Chondrocyte (in vitro differentiated cells): Measurements from ENCODE around the gene STAU1. TPM values are rescaled to one million over a fixed set of nuclear protein-coding genes. Genes with fewer than 3 reads are reported as not detected.

ENCODE experiments used
- DNase-seq: peaks from one replicate; pipeline ENCODE4 v3.0.0; 2021; ENCODE audit warnings: mixed read lengths, low spot score
- H3K27ac Mint-ChIP-seq: one replicate; pipeline ENCODE4 v1.8.0; 2021; ENCODE audit warnings: mild to moderate bottlenecking, moderate library complexity, mixed read lengths; ENCODE audit not compliant: unreplicated experiment
- H3K27me3 Mint-ChIP-seq: 2 replicates; pipeline ENCODE4 v1.8.0; 2021; ENCODE audit warnings: low read depth, mixed read lengths
- H3K36me3 Mint-ChIP-seq: 2 replicates; pipeline ENCODE4 v1.8.0; 2021; ENCODE audit warnings: low read depth, mixed read lengths
- H3K4me1 Mint-ChIP-seq: 2 replicates; pipeline ENCODE4 v1.8.0; 2021; ENCODE audit warnings: low read depth, mild to moderate bottlenecking, mixed read lengths
- H3K4me3 Mint-ChIP-seq: one replicate; pipeline ENCODE4 v1.8.0; 2021; ENCODE audit warnings: mild to moderate bottlenecking, moderate library complexity, mixed read lengths; ENCODE audit not compliant: unreplicated experiment
- H3K9me3 Mint-ChIP-seq: 2 replicates; pipeline ENCODE4 v1.8.0; 2021; ENCODE audit warnings: low read depth, mixed read lengths
- CTCF ChIP-seq: fragments of 200-600 bp; sonication (generic); IDR thresholded peaks from 2 replicates; pipeline ENCODE4 v1.5.0; 2021; ENCODE audit warnings: antibody characterized with exemption, mild to moderate bottlenecking, moderate library complexity
- total RNA-seq: library from RNA; stranded (reverse); gene quantifications from 3 replicates; pipeline ENCODE4 v1.2.1, GENCODE V29; 2021

The STAU1 gene
- total RNA-seq, 1 donor from 2014 or later, result 77.2 TPM

DNA sequence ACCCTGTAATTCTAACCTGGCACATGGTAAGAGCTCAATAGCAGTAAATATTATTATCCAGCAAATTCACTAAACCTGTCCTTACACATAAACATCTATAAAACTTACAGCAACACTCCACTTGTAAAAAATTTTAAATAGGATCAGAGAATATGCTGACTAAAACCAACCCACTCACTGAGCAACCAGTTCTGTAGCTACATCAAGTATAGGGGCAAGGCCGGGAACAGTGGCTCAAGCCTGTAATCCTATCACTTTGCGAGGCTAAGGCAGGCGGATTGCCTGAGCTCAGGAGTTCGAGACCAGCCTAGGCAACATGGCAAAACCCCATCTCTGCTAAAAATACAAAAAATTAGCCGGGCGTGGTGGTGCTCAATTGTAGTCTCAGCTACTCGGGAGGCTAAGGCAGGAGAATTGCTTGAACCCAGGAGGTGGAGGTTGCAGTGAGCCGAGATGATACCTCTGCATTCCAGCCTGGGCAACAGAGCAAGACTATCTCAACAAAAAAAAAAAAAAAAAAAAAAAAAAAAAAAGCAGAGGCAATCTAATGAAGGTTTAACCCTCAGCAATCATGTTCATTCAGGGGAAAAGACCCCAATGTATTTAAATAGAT, 6.8 kb downstream of the STAU1 start:
- Mint-ChIP-seq H3K27ac (no peak overlapping the region), H3K4me1 (peaks cover 50% of the 10 kb centered on the region), H3K9me3 (no peaks in the 10 kb centered on the region), H3K4me3 (no peak overlapping the region), H3K27me3 (no peaks in the 10 kb centered on the region), H3K36me3 (peaks cover 1% of the 10 kb centered on the region)
- DNase-seq, result no peak
- no peak for TF ChIP-seq CTCF

DNA sequence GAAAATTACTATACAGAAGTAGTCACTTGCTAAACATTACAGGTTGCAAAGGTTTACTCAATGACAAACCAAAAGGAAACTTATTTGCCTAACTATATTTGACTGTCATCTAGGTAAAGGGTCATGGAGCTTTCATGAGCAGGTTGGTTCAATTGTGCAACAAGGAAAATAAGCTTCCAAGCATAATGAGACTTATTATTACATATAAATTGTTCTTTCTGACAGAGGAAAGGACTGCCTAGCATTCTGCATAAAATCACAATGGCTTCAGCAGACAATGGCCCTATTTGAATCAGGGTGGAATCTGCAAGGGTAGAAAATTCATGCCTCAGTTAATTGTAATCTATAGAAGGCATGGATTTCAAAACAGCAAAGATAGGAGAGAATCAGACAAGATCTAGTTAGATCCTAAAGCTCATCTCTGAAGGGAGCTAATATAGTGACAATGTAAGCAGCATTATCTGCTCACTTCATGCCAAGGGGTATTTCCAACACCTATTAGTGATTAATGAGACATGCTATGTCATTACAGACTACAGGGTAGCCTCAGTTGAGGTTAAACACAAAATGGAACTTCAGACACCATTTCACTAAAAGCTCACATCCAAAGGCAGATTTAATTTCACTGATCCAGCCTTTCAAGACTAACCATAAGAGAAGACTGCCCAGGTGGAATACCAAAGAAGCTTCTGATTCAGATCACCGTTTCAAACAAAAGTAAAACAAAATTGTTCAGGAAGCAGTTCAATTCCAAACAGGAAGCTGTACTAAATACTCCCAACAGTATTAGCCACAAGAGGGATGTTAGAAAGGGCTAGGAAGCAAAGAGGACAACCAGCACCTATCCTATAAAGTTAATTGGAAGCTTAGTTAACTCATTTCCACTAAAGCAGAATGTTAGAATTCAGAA, 8.5 kb downstream of the STAU1 start:
- DNase-seq, result no peak
- H3K4me1 Mint-ChIP-seq, result peaks cover 35% of the 10 kb centered on the region
- no peak for TF ChIP-seq CTCF
- H3K9me3 Mint-ChIP-seq, result no peaks in the 10 kb centered on the region
- no peak overlapping the region for H3K27ac Mint-ChIP-seq
- no peak overlapping the region for H3K4me3 Mint-ChIP-seq
- H3K27me3 Mint-ChIP-seq, result no peaks in the 10 kb centered on the region
- peaks cover 1% of the 10 kb centered on the region for H3K36me3 Mint-ChIP-seq

DNA sequence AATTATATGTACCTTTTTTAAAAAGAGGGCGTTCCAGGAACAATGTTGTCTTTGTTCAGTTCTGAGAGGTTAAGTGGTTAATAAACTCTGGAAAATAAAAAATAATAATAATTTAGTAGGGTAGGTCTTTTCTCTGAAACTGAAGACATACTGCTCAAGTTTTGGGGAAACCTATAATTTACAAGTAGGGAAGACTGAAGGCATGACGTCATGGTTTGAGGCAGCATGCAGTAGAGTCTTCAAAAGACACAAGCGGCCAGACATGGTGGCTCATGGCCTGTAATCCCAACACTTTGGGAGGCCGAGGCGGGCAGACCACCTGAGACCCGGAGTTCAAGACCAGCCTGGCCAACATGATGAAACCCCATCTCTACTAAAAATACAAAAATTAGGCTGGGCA, 14.0 kb downstream of the STAU1 start:
- no peak for TF ChIP-seq CTCF
- no peak overlapping the region for H3K4me3 Mint-ChIP-seq
- H3K36me3 Mint-ChIP-seq, result peaks cover 7% of the 10 kb centered on the region
- no peaks in the 10 kb centered on the region for H3K27me3 Mint-ChIP-seq
- H3K4me1 Mint-ChIP-seq, result peaks cover 9% of the 10 kb centered on the region
- H3K9me3 Mint-ChIP-seq, result no peaks in the 10 kb centered on the region
- DNase-seq, result no peak
- no peak overlapping the region for H3K27ac Mint-ChIP-seq

- Mint-ChIP-seq H3K4me3 (no peak overlapping the region), H3K27me3 (no peaks in the 10 kb centered on the region), H3K27ac (no peak overlapping the region), H3K4me1 (peaks cover 26% of the 10 kb centered on the region), H3K36me3 (peaks cover 6% of the 10 kb centered on the region), H3K9me3 (no peaks in the 10 kb centered on the region)
- no peak for TF ChIP-seq CTCF
- DNase-seq, result no peak
These were observed 15.7 kb downstream of the STAU1 start for GRCh38 chr20:49172413-49172812.

- peaks cover 6% of the 10 kb centered on the region for H3K36me3 Mint-ChIP-seq
- H3K27ac Mint-ChIP-seq, result no peak overlapping the region
- H3K4me1 Mint-ChIP-seq, result peaks cover 31% of the 10 kb centered on the region
- no peak overlapping the region for H3K4me3 Mint-ChIP-seq
- H3K9me3 Mint-ChIP-seq, result no peaks in the 10 kb centered on the region
- TF ChIP-seq CTCF, result no peak
- DNase-seq, result no peak
- no peaks in the 10 kb centered on the region for H3K27me3 Mint-ChIP-seq
These were observed 16.2 kb downstream of the STAU1 start for GRCh38 chr20:49171909-49172308.
